ENCODE measurements around the gene RMI1. TPM values are rescaled to one million over a fixed set of nuclear protein-coding genes. Genes with fewer than 3 reads are reported as not detected.

RMI1 gene
- total and polyA plus RNA-seq, 2 of the 8 experiments (the other 6 are each of a cell fraction or from before 2014, with no cell fraction given): 3.0 to 34.1 TPM

DNA sequence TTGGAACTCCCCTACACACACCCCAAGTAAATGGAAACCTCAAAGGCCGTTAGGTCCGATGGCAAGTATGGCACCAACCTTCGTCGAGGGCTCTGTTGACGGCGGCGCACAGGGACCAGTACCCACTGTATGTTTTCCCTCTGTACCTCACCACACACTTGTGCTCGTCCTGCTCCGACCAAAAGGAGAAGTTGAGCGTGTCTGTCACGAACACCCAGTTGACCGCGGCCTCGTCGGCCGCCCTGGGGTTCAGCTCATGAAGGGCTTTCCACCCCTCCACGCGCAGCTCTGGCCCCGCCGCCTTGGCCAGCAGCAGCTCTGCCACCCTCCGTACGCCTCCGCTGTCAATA, 24.5 kb upstream of the RMI1 start (continued):
- TF ChIP-seq, protein P1, sequence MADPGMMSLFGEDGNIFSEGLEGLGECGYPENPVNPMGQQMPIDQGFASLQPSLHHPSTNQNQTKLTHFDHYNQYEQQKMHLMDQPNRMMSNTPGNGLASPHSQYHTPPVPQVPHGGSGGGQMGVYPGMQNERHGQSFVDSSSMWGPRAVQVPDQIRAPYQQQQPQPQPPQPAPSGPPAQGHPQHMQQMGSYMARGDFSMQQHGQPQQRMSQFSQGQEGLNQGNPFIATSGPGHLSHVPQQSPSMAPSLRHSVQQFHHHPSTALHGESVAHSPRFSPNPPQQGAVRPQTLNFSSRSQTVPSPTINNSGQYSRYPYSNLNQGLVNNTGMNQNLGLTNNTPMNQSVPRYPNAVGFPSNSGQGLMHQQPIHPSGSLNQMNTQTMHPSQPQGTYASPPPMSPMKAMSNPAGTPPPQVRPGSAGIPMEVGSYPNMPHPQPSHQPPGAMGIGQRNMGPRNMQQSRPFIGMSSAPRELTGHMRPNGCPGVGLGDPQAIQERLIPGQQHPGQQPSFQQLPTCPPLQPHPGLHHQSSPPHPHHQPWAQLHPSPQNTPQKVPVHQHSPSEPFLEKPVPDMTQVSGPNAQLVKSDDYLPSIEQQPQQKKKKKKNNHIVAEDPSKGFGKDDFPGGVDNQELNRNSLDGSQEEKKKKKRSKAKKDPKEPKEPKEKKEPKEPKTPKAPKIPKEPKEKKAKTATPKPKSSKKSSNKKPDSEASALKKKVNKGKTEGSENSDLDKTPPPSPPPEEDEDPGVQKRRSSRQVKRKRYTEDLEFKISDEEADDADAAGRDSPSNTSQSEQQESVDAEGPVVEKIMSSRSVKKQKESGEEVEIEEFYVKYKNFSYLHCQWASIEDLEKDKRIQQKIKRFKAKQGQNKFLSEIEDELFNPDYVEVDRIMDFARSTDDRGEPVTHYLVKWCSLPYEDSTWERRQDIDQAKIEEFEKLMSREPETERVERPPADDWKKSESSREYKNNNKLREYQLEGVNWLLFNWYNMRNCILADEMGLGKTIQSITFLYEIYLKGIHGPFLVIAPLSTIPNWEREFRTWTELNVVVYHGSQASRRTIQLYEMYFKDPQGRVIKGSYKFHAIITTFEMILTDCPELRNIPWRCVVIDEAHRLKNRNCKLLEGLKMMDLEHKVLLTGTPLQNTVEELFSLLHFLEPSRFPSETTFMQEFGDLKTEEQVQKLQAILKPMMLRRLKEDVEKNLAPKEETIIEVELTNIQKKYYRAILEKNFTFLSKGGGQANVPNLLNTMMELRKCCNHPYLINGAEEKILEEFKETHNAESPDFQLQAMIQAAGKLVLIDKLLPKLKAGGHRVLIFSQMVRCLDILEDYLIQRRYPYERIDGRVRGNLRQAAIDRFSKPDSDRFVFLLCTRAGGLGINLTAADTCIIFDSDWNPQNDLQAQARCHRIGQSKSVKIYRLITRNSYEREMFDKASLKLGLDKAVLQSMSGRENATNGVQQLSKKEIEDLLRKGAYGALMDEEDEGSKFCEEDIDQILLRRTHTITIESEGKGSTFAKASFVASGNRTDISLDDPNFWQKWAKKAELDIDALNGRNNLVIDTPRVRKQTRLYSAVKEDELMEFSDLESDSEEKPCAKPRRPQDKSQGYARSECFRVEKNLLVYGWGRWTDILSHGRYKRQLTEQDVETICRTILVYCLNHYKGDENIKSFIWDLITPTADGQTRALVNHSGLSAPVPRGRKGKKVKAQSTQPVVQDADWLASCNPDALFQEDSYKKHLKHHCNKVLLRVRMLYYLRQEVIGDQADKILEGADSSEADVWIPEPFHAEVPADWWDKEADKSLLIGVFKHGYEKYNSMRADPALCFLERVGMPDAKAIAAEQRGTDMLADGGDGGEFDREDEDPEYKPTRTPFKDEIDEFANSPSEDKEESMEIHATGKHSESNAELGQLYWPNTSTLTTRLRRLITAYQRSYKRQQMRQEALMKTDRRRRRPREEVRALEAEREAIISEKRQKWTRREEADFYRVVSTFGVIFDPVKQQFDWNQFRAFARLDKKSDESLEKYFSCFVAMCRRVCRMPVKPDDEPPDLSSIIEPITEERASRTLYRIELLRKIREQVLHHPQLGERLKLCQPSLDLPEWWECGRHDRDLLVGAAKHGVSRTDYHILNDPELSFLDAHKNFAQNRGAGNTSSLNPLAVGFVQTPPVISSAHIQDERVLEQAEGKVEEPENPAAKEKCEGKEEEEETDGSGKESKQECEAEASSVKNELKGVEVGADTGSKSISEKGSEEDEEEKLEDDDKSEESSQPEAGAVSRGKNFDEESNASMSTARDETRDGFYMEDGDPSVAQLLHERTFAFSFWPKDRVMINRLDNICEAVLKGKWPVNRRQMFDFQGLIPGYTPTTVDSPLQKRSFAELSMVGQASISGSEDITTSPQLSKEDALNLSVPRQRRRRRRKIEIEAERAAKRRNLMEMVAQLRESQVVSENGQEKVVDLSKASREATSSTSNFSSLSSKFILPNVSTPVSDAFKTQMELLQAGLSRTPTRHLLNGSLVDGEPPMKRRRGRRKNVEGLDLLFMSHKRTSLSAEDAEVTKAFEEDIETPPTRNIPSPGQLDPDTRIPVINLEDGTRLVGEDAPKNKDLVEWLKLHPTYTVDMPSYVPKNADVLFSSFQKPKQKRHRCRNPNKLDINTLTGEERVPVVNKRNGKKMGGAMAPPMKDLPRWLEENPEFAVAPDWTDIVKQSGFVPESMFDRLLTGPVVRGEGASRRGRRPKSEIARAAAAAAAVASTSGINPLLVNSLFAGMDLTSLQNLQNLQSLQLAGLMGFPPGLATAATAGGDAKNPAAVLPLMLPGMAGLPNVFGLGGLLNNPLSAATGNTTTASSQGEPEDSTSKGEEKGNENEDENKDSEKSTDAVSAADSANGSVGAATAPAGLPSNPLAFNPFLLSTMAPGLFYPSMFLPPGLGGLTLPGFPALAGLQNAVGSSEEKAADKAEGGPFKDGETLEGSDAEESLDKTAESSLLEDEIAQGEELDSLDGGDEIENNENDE (IDR thresholded peaks at IDR 0.05; ENCODE audit: insufficient replicate concordance, low read length): no peak
- no peak for TF ChIP-seq JUN (IDR thresholded peaks at IDR 0.05; ENCODE audit: low read depth, low read length)
- no peak for TF ChIP-seq BRCA1 (IDR thresholded peaks at IDR 0.05; ENCODE audit: low read depth, low read length)
- TF ChIP-seq GABPA (IDR thresholded peaks at IDR 0.05; ENCODE audit: borderline replicate concordance, insufficient read depth, low read length): no peak
- TF ChIP-seq TAF7 (optimal IDR thresholded peaks at IDR 0.05; ENCODE audit: borderline replicate concordance, low read depth, low read length): no peak
- no peak for TF ChIP-seq POLR2A (IDR thresholded peaks at IDR 0.05; ENCODE audit: control extremely low read depth in 1 of 2, low read depth in 2 of 2, low read length in 2 of 2)
- no peak for TF ChIP-seq KDM5A (IDR thresholded peaks at IDR 0.05; ENCODE audit: low read length)
